AG09319 (cell line): ENCODE measurements around the gene MRPL34.

Experiments used
- DNase-seq: peaks from one replicate; pipeline ENCODE4 v3.0.0-alpha.2; 2010; ENCODE audit warnings: low read depth; ENCODE audit errors: extremely low read depth
- CTCF ChIP-seq: IDR thresholded peaks from 2 replicates; pipeline ENCODE4 v1.5.1; 2011; ENCODE audit warnings: low read depth, mild to moderate bottlenecking, inconsistent platforms, low read length, moderate library complexity

The MRPL34 gene

GRCh38 chr19:17335575-17335974 is 29.9 kb downstream of the MRPL34 start:
- no peak for DNase-seq
- no peak for TF ChIP-seq CTCF

- peak; percentile 91 for DNase-seq
- no peak for TF ChIP-seq CTCF
These were observed 31.4 kb downstream of the MRPL34 start, which contains the start of gene GTPBP3 for GRCh38 chr19:17336872-17337674. GTPBP3 (plus strand) TSS chr19:17337553; CDS start chr19:17337612, 59 bp downstream.

GRCh38 chr19:17337675-17338432 is 32.2 kb downstream of the MRPL34 start:
- DNase-seq: no peak
- no peak for TF ChIP-seq CTCF

- no peak for DNase-seq
These were observed 32.9 kb downstream of the MRPL34 start for GRCh38 chr19:17338433-17339078.

GRCh38 chr19:17339088-17339741 is 33.5 kb downstream of the MRPL34 start:
- TF ChIP-seq CTCF: no peak
- DNase-seq: no peak

More at GRCh38 chr19:17338433-17339078, 32.9 kb downstream of the MRPL34 start:
- TF ChIP-seq CTCF: no peak

GRCh38 chr19:17340302-17340870 is 34.7 kb downstream of the MRPL34 start:
- no peak for TF ChIP-seq CTCF

More at GRCh38 chr19:17340302-17340870, 34.7 kb downstream of the MRPL34 start:
- no peak for DNase-seq
